Transverse colon (tissue), 4 donors: Measurements from ENCODE around the gene ENAH.

Source experiments
- EP300 ChIP-seq: sonication (generic); formaldehyde crosslinking; IDR thresholded peaks from one replicate; pipeline ENCODE4 v1.6.1; 2017; ENCODE audit warnings: antibody characterized with exemption, low read depth
- POLR2A ChIP-seq: fragments of 450-650 bp; IDR thresholded peaks from one replicate; pipeline ENCODE4 v1.6.1; 2016; ENCODE audit warnings: antibody characterized with exemption, mild to moderate bottlenecking, moderate library complexity
- POLR2AphosphoS5 ChIP-seq, 3 donors: sonication (generic); formaldehyde crosslinking; IDR thresholded peaks; one replicate each; pipeline ENCODE4 v1.6.1; 2016; ENCODE audit warnings: antibody characterized with exemption in 3 of 3
- TF ChIP-seq, protein P1 (sequence below), 5 experiments: fragments of 200-600 bp in 3 of 5; fragments of 450-650 bp in 2 of 5; sonication (generic) in 3 of 5; IDR thresholded peaks; 1 replicate in 2 of 5; 2 replicates in 3 of 5; pipeline ENCODE4 v1.5.1; 2016 to 2017; ENCODE audit warnings: antibody characterized with exemption in 5 of 5, inconsistent platforms in 3 of 5, mild to moderate bottlenecking in 2 of 5, moderate library complexity in 1 of 5

DNA sequence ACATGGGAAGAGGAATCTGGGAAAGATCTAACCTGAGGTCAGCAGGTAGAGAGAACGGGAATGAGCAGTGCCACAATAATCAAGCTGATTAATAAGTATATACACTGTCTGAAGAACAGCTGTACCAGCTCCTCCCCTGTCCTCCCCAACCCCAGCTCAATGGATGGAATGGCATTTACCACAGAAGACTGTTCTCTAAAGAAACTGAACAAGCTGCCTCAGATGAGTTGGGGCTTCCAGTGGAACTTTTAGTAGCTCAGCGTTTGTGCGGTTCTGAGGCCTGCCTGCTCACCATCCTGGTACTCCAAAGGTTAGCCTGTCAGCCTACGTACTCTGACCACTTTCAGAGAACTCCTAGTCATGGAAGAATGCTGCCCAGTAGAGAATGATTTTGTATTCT, 123.2 kb downstream of the ENAH start:
- TF ChIP-seq, protein P1, sequence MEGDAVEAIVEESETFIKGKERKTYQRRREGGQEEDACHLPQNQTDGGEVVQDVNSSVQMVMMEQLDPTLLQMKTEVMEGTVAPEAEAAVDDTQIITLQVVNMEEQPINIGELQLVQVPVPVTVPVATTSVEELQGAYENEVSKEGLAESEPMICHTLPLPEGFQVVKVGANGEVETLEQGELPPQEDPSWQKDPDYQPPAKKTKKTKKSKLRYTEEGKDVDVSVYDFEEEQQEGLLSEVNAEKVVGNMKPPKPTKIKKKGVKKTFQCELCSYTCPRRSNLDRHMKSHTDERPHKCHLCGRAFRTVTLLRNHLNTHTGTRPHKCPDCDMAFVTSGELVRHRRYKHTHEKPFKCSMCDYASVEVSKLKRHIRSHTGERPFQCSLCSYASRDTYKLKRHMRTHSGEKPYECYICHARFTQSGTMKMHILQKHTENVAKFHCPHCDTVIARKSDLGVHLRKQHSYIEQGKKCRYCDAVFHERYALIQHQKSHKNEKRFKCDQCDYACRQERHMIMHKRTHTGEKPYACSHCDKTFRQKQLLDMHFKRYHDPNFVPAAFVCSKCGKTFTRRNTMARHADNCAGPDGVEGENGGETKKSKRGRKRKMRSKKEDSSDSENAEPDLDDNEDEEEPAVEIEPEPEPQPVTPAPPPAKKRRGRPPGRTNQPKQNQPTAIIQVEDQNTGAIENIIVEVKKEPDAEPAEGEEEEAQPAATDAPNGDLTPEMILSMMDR (IDR thresholded peaks at IDR 0.05): no peak
- TF ChIP-seq POLR2AphosphoS5 (IDR thresholded peaks at IDR 0.05) (no peak), POLR2A (no peak), EP300 (no peak)
